Placental epithelial cell (primary cell): ENCODE data around the gene MAGEA9. TPM values are rescaled to one million over a fixed set of nuclear protein-coding genes. Genes with fewer than 3 reads are reported as not detected.

ENCODE experiments used
- small RNA-seq: library from RNA; depleted of rRNA; stranded (forward); fragments of <200 nt; gene quantifications from one replicate; pipeline ENCODE3, GENCODE V24; 2012
- total RNA-seq: library from RNA; depleted of rRNA; stranded (reverse); fragments of >200 nt; gene quantifications from 2 replicates; pipeline ENCODE4 v1.2.3, GENCODE V29; 2012

MAGEA9 gene, protein sequence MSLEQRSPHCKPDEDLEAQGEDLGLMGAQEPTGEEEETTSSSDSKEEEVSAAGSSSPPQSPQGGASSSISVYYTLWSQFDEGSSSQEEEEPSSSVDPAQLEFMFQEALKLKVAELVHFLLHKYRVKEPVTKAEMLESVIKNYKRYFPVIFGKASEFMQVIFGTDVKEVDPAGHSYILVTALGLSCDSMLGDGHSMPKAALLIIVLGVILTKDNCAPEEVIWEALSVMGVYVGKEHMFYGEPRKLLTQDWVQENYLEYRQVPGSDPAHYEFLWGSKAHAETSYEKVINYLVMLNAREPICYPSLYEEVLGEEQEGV
- not detected in 2 replicates for total RNA-seq

DNA sequence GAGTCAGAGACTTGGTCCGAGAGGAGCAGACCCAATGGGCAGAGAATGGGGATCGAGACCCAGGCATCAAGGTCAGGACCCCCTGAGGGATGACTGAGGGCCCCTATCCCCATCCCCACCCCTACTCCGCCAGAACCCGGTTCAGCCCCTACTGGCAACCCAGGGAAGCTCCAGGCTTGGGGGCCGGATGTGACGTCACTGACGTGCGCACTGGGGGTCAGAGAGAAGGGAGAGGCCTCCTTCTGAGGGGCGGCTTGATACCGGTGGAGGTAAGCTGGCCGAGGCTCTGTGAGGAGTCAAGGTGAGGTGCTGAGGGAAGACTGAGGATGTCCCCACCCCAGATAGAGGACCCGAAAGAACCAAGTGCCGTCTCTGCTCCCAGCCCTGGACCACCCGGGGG, at the start of gene MAGEA9:
TSS of gene MAGEA9 (plus strand) at position 204 of the 400 bp plus-strand sequence. CDS start 4,281 bp downstream, outside the sequence.

DNA sequence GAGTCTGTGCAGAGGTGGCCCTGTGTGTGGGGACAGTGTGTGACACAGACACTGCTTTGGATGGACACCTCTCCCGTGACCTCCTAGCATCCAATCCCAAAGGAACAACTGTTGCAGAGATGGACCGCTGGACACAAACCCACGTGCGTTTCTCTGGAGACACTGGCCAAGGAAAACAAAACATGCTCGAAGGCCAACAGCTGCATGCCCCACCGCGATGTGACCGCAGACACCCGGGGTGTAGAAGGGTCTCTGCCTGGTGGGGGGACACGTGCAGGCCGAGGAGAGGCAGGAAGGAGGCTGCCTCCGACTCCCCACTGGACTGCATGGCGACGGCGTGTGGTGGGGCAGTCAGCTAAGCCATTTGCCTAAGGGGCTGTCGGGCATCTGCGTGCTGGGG, 8.0 kb upstream of the MAGEA9 start, which contains the start of gene HSFX1:
TSS of gene HSFX1 (plus strand) at position 301 of the 400 bp plus-strand sequence. CDS start 614 bp downstream, outside the sequence.

Small RNA genes lying within 50 kb of the gene (small RNA-seq; reads per million reads assigned to genes)
- not detected for gene AC244098.1
- not detected for gene AC244098.2
- gene AC244098.3 = not detected

Other genes starting within 250 kb of the MAGEA9 start
- gene EOLA1, start 240.9 kb upstream of the MAGEA9 start, total RNA-seq = 15.7 and 20.5 TPM in 2 replicates
- not detected in 2 replicates for gene HSFX3, start 232.0 kb upstream of the MAGEA9 start, total RNA-seq
- not detected in 2 replicates for gene MAGEA9B, start 194.5 kb upstream of the MAGEA9 start, total RNA-seq
- gene HSFX2, start 186.6 kb upstream of the MAGEA9 start, total RNA-seq = not detected in 2 replicates
- 10.2 and 11.0 TPM in 2 replicates for gene TMEM185A, start 150.1 kb upstream of the MAGEA9 start, total RNA-seq
- not detected in 2 replicates for gene MAGEA11, start 69.9 kb upstream of the MAGEA9 start, total RNA-seq
- gene HSFX1, start 7.9 kb upstream of the MAGEA9 start, total RNA-seq = 0.39 and 0.43 TPM in 2 replicates
- gene MAGEA8, start 99.3 kb downstream of the MAGEA9 start, total RNA-seq = not detected in 2 replicates
- not detected in 2 replicates for gene HSFX4, start 147.6 kb downstream of the MAGEA9 start, total RNA-seq
- 18.8 and 20.0 TPM in 2 replicates for gene EOLA2, start 156.6 kb downstream of the MAGEA9 start, total RNA-seq